NCI-H460 (cell line): Measurements from ENCODE around the gene GLIS1. TPM values are rescaled to one million over a fixed set of nuclear protein-coding genes. Genes with fewer than 3 reads are reported as not detected.

Source experiments
- DNase-seq: peaks from one replicate; pipeline ENCODE4 v3.0.0-alpha.2; 2016; ENCODE audit warnings: low read depth; ENCODE audit errors: extremely low read depth
- total RNA-seq: library from RNA; depleted of rRNA; stranded (reverse); fragments of >200 nt; shearing (Covaris generic); gene quantifications from 2 replicates; pipeline ENCODE4 v1.2.3, GENCODE V29; 2014

GLIS1 gene
- total RNA-seq, 1 experiment from 2014 or later: 0.05 TPM

- DNase-seq: no peak
These were observed 57.5 kb downstream of the GLIS1 start for GRCh38 chr1:53681351-53681976.

GRCh38 chr1:53680868-53681267 is 58.1 kb downstream of the GLIS1 start:
- no peak for DNase-seq

DNA sequence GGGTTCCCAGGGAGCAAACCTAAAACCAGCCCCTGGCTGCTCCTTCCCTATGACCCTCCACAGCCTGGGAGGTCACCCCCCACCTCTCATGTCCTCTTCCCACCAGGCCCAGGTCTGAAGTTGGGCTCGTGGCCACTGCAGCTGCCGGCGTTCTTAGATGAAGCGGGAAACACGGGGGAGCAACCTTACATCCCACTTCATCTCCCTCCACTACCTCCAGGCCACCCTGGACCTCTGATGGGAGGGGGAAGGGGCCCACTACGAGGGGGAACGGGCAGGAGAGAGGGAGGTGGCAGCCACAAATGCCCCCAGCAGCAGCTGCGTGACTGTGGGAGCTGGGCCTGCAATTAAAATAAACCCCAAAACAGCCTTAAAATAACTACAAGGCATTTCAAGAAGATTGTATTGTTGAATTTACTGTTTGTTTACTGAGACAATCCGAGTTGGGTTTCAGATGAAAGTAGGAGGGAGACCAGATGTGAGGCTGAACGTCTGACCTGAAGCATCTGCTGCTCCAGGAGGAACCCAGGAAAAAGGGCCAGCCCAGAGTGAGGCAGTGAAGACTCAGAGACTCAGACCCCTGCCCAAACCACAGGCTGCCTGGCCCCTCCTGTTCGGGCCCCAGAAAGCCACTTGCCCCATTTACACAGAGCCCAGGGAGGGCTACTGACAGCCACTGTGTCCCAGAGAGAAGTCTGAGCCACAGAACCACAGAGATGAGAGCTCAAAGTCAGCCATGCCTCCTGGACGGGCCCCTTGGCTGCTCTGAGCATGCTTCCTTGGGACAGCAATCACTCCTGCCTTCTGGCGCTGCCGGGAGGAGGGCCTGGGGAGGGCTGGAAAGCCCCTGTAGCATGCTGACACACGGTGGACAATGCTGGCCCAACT is 59.8 kb downstream of the GLIS1 start:
- DNase-seq: no peak

GRCh38 chr1:53678507-53678906 is 60.5 kb downstream of the GLIS1 start:
- no peak for DNase-seq

- DNase-seq: no peak
These were observed 60.9 kb downstream of the GLIS1 start for GRCh38 chr1:53678046-53678445.

- no peak for DNase-seq
These were observed 61.5 kb downstream of the GLIS1 start for GRCh38 chr1:53677486-53677885.

- DNase-seq: no peak
These were observed 66.2 kb downstream of the GLIS1 start for GRCh38 chr1:53672785-53673184.

GRCh38 chr1:53672243-53672642 is 66.7 kb downstream of the GLIS1 start:
- DNase-seq: no peak

DNA sequence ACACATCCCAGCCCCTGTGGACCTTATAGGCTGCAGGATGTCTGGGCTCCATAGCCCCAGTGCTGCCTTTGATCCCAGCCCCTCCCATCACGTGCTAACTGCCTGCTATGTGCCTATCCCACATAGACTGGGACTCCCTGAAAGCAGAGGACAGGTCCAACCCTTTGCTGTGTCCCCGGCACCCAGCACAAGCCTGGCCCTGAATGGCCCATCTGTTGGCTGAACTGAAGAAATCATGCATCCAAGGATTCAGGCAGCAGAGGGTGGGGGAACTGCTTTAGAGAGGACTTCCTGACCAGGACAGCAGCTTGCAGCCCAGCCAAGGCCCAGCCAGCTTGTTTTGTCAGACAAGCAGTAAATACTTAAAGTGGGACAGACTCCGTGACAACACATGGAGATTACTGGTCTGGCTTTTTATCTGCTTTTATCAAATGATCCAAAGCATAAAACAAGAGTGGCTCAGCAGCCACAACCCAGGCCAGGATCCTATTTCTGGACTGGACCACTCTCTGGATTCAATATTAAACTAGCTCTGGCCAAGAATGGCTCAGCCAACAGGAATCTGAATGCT is 69.3 kb downstream of the GLIS1 start:
- DNase-seq: no peak

DNA sequence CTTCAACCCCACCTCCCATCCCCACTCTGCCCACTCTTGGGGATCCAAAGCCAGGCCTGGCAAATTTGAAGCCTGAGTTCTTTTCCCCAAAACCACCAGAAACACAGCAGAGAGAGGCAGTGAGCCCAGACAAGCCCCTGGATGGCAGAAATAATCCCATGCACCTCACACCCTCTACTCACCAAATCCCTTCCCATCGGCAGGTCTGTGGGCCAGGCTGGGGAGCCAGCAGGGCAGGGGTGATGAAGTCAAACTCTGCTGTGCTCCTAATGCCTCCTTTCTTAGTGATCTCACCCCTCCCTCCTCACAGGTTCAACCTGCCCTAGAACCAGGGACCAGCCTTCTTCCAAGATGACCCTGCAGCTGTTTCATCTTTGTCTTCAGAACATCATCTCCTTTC is 72.4 kb downstream of the GLIS1 start:
- no peak for DNase-seq

DNA sequence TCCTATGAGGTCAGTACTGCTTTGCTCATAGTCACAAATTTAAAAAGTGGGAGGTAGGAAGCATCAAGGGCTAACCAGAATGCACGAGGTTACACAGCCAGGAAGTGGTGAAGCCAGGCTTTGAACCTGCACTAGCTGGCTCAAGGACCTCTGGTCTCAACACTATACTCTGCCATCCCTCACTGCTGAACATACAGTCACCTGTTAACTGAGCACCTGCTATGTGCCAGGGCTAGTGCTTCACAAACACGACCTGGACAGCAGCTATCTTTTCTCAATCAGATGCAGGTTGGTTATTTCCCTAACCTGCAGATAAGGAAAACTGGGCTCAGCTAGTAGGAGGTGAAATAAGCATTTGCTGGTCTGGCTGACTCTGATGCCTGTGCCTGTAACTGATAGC is 73.0 kb downstream of the GLIS1 start:
- no peak for DNase-seq

- no peak for DNase-seq
These were observed 75.2 kb downstream of the GLIS1 start for GRCh38 chr1:53663529-53664300.

- DNase-seq: no peak
These were observed 76.0 kb downstream of the GLIS1 start for GRCh38 chr1:53662951-53663350.

- DNase-seq: no peak
These were observed 76.8 kb downstream of the GLIS1 start for GRCh38 chr1:53662169-53662568.

DNA sequence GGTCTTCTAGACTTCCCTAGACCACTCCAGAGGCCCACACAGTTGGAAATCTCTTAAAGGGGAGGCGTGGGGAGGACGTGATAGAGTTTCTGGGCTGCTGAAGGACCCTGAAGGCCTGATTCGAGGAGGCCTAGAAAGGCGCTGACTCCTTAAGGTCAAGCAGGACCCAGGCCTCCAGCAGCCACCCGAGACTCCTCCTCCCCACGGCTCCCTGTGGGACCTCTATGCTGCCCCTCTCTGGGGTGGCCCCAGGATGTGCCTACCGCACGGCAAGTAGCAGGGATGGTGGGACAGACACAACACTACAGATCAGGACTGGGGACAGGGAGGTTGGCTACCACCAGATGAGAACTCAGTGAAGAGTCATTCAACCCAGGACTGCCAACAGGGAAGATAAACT is 77.5 kb downstream of the GLIS1 start:
- DNase-seq: no peak

DNA sequence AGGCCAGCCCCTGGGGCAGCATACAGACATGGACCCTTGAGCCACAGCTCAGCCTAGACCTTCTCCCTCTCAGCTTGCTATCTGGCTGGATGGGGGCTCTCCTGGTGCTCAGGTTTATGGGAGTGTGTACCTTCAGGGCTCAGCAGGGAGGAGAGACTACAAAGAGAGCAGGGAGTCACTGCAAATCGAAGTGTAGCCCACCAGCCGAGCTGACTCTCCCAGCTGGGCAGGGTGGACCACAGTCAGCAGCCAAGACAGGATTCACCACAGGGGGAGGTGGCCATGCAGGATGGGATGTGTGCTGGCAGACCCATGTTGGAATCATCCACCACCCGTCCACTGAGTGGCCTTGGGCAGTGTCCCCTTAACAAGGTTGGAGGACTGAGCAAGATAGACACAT is 78.3 kb downstream of the GLIS1 start:
- DNase-seq: no peak

DNA sequence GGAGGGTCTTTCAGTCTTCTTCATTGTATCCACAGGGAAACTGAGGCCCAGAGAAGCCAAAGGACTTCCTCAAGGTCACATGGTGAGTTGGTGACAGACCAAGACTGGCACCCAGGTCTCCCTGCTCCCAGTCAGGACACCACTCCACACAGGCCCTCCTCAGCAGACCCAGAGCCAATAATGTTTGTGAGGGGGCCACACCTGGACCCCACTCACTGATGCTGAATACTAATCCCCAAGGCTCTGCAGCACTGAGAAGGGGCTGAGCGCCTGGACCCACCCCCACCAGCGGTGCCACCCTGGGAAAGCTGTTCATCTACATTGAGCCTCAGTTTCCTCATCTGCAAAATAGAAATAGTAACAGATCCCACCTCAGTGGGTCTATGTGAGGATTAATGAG is 79.5 kb downstream of the GLIS1 start:
- DNase-seq: no peak

DNA sequence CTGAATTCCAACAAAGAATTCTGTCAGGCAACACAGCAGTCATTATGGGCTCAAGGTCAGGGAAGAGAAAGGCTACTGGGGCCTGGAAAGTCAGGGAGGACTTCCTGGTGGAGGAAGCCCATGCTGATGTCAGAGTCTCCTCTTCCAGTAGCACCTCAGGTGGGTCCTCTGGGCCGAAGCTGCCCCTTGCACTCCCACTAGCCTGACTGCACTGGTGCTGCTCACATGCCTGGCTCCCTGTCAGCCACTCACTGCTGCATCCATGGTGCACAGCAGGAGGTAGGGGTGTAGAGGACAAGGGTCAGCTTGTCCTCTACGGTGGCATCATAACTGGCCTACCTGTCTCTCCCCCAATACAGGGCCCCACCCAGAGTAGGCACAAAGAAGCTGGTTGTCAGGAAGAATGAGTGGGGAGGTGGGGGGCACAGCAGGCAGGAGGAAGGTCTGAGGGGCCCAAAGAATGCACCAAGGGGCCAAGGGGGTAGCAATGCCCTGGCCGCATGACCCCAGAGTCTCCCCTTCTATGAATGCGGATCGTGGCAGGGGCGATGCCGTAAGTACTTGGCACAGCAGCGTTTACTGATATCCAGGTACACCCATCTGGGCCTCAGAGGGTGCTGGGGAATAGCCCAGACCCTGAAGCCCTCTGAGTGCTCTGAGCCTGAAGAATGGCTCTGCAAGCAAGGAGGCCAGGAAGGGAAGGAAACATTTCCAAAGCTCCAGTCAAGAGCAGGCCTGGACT is 80.3 kb downstream of the GLIS1 start:
- DNase-seq: no peak

- DNase-seq: no peak
These were observed 81.0 kb downstream of the GLIS1 start for GRCh38 chr1:53657891-53658396.

DNA sequence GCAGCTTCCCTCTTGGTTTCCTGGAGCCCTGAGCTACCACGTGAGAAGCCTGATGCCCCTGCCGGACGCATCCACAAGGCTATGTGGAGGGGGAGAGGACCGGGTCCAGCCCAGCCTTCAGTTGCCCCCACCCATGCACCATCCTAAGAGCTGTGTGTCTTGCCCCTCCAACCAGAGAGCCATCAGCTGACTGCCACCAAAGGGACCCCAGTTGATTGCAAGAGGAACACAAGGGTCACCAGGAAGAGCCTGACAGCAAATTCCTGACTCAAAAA is 81.5 kb downstream of the GLIS1 start:
- DNase-seq: no peak
